ENCODE measurements around the gene PTPRF. TPM values are rescaled to one million over a fixed set of nuclear protein-coding genes. Genes with fewer than 3 reads are reported as not detected.

PTPRF gene
- total RNA-seq, 1 donor from 2014 or later: 145 TPM

GRCh38 chr1:43666608-43667007 lies 135.9 kb downstream of the PTPRF start:
- Mint-ChIP-seq H3K4me3 (ENCODE audit: unreplicated experiment) (no peak overlapping the region), H3K27ac (ENCODE audit: unreplicated experiment) (no peak overlapping the region), H3K27me3 (ENCODE audit: unreplicated experiment) (peaks cover under 1% of the 10 kb centered on the region), H3K9me3 (ENCODE audit: unreplicated experiment) (no peaks in the 10 kb centered on the region), H3K4me1 (ENCODE audit: unreplicated experiment) (no peaks in the 10 kb centered on the region), H3K36me3 (ENCODE audit: low read depth, unreplicated experiment) (peaks cover 56% of the 10 kb centered on the region)
- TF ChIP-seq, protein P1, sequence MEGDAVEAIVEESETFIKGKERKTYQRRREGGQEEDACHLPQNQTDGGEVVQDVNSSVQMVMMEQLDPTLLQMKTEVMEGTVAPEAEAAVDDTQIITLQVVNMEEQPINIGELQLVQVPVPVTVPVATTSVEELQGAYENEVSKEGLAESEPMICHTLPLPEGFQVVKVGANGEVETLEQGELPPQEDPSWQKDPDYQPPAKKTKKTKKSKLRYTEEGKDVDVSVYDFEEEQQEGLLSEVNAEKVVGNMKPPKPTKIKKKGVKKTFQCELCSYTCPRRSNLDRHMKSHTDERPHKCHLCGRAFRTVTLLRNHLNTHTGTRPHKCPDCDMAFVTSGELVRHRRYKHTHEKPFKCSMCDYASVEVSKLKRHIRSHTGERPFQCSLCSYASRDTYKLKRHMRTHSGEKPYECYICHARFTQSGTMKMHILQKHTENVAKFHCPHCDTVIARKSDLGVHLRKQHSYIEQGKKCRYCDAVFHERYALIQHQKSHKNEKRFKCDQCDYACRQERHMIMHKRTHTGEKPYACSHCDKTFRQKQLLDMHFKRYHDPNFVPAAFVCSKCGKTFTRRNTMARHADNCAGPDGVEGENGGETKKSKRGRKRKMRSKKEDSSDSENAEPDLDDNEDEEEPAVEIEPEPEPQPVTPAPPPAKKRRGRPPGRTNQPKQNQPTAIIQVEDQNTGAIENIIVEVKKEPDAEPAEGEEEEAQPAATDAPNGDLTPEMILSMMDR (IDR thresholded peaks at IDR 0.05; ENCODE audit: unreplicated experiment): no peak
- DNase-seq (ENCODE audit: low spot score): no peak

GRCh38 chr1:43668956-43669355 lies 138.3 kb downstream of the PTPRF start:
- Mint-ChIP-seq H3K27ac (ENCODE audit: unreplicated experiment) (no peak overlapping the region), H3K4me3 (ENCODE audit: unreplicated experiment) (peak overlapping the region; percentile 72), H3K36me3 (ENCODE audit: low read depth, unreplicated experiment) (peaks cover 62% of the 10 kb centered on the region), H3K9me3 (ENCODE audit: unreplicated experiment) (no peaks in the 10 kb centered on the region), H3K4me1 (ENCODE audit: unreplicated experiment) (no peaks in the 10 kb centered on the region), H3K27me3 (ENCODE audit: unreplicated experiment) (no peaks in the 10 kb centered on the region)
- DNase-seq (ENCODE audit: low spot score): no peak
- TF ChIP-seq, protein P1 (IDR thresholded peaks at IDR 0.05; ENCODE audit: unreplicated experiment): no peak

- no peaks in the 10 kb centered on the region for H3K27me3 Mint-ChIP-seq (ENCODE audit: unreplicated experiment)
- TF ChIP-seq, protein P1 (IDR thresholded peaks at IDR 0.05; ENCODE audit: unreplicated experiment): no peak
- H3K4me3 Mint-ChIP-seq (ENCODE audit: unreplicated experiment): no peak overlapping the region
- peaks cover 61% of the 10 kb centered on the region for H3K36me3 Mint-ChIP-seq (ENCODE audit: low read depth, unreplicated experiment)
- no peak overlapping the region for H3K27ac Mint-ChIP-seq (ENCODE audit: unreplicated experiment)
- no peaks in the 10 kb centered on the region for H3K4me1 Mint-ChIP-seq (ENCODE audit: unreplicated experiment)
- DNase-seq (ENCODE audit: low spot score): no peak
- H3K9me3 Mint-ChIP-seq (ENCODE audit: unreplicated experiment): no peaks in the 10 kb centered on the region
Observed at GRCh38 chr1:43669878-43670277, 139.2 kb downstream of the PTPRF start.

DNA sequence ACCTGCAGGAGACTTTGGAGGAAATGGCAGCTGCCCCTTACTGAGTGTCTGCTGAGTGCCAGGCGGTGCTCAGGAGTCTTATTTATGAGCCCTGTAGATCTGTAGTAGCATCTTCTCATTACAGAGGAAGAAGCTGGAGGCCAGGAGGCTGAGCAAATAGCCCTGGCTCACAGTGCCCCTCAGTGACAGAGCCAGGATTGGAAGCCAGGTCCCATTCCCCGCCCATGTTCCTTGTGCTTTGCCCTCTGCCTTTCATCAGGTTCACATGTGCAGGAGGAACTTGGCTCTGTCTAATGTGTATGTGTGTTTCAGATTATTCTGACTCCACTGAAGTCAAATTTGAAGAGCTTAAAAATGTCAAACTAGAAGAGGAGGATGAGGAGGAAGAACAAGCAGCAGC lies 140.5 kb downstream of the PTPRF start:
- TF ChIP-seq, protein P1 (IDR thresholded peaks at IDR 0.05; ENCODE audit: unreplicated experiment): no peak
- DNase-seq (ENCODE audit: low spot score): no peak
- H3K4me3 Mint-ChIP-seq (ENCODE audit: unreplicated experiment): peak overlapping the region; percentile 53
- H3K36me3 Mint-ChIP-seq (ENCODE audit: low read depth, unreplicated experiment): peaks cover 60% of the 10 kb centered on the region
- peaks cover 2% of the 10 kb centered on the region for H3K27me3 Mint-ChIP-seq (ENCODE audit: unreplicated experiment)
- no peaks in the 10 kb centered on the region for H3K4me1 Mint-ChIP-seq (ENCODE audit: unreplicated experiment)
- H3K27ac Mint-ChIP-seq (ENCODE audit: unreplicated experiment): no peak overlapping the region
- no peaks in the 10 kb centered on the region for H3K9me3 Mint-ChIP-seq (ENCODE audit: unreplicated experiment)

GRCh38 chr1:43671626-43672330 lies 141.1 kb downstream of the PTPRF start:
- Mint-ChIP-seq H3K27ac (ENCODE audit: unreplicated experiment) (no peak overlapping the region), H3K4me1 (ENCODE audit: unreplicated experiment) (no peaks in the 10 kb centered on the region), H3K27me3 (ENCODE audit: unreplicated experiment) (peaks cover 2% of the 10 kb centered on the region), H3K9me3 (ENCODE audit: unreplicated experiment) (no peaks in the 10 kb centered on the region), H3K36me3 (ENCODE audit: low read depth, unreplicated experiment) (peaks cover 55% of the 10 kb centered on the region), H3K4me3 (ENCODE audit: unreplicated experiment) (peak overlapping the region; percentile 53)
- no peak for DNase-seq (ENCODE audit: low spot score)
- TF ChIP-seq, protein P1 (IDR thresholded peaks at IDR 0.05; ENCODE audit: unreplicated experiment): no peak
